ENCODE data around the gene P4HA3.
"Not testable (repeated sequence)": the region's sequence is repeated elsewhere in the genome, so short reads cannot be mapped to it uniquely, and the experiment has no call there.

- not testable (repeated sequence) for TF ChIP-seq CTCF (IDR thresholded peaks at IDR 0.05 in 2 of 3, conservative IDR thresholded peaks at IDR 0.05 in 1 of 3; ENCODE audit: insufficient read depth in 2 of 3, low read depth in 1 of 3, low read length in 3 of 3); PRDM10 (IDR thresholded peaks at IDR 0.05; ENCODE audit: partially characterized antibody); SMAD4 (CRISPR knock-in tag; conservative IDR thresholded peaks at IDR 0.05); POLR2AphosphoS5 (IDR thresholded peaks at IDR 0.05; ENCODE audit: control insufficient read depth, insufficient read depth, low read depth, low read length); ATF3 (IDR thresholded peaks at IDR 0.05); ATF3 (CRISPR knock-in tag; conservative IDR thresholded peaks at IDR 0.05); DNMT1 (IDR thresholded peaks at IDR 0.05); MTF1 (CRISPR knock-in tag; IDR thresholded peaks at IDR 0.05; ENCODE audit: borderline replicate concordance); HES1 (IDR thresholded peaks at IDR 0.05; ENCODE audit: low read depth); SMARCA5 (IDR thresholded peaks at IDR 0.05); POLR3A (IDR thresholded peaks at IDR 0.05; ENCODE audit: borderline replicate concordance, extremely low read depth, insufficient read depth, insufficient read length); POLR2A (conservative IDR thresholded peaks at IDR 0.05)
Observed at GRCh38 chr11:74331000-74331399, 19.6 kb upstream of the P4HA3 start.
